Transverse colon (tissue), 4 donors: Measurements from ENCODE around the gene TTC28.
"Not testable (repeated sequence)": the region's sequence is repeated elsewhere in the genome, so short reads cannot be mapped to it uniquely, and the experiment has no call there.

Experiments used
- CTCF ChIP-seq, 5 experiments: fragments of 200-600 bp in 3 of 5; fragments of 450-650 bp in 2 of 5; sonication (generic) in 3 of 5; IDR thresholded peaks; 1 replicate in 2 of 5; 2 replicates in 3 of 5; pipeline ENCODE4 v1.5.1; 2016 to 2017; ENCODE audit warnings: antibody characterized with exemption in 5 of 5, inconsistent platforms in 3 of 5, mild to moderate bottlenecking in 2 of 5, moderate library complexity in 1 of 5
- POLR2A ChIP-seq: fragments of 450-650 bp; IDR thresholded peaks from one replicate; pipeline ENCODE4 v1.6.1; 2016; ENCODE audit warnings: antibody characterized with exemption, mild to moderate bottlenecking, moderate library complexity
- POLR2AphosphoS5 ChIP-seq, 3 donors: sonication (generic); formaldehyde crosslinking; IDR thresholded peaks; one replicate each; pipeline ENCODE4 v1.6.1; 2016; ENCODE audit warnings: antibody characterized with exemption in 3 of 3

DNA sequence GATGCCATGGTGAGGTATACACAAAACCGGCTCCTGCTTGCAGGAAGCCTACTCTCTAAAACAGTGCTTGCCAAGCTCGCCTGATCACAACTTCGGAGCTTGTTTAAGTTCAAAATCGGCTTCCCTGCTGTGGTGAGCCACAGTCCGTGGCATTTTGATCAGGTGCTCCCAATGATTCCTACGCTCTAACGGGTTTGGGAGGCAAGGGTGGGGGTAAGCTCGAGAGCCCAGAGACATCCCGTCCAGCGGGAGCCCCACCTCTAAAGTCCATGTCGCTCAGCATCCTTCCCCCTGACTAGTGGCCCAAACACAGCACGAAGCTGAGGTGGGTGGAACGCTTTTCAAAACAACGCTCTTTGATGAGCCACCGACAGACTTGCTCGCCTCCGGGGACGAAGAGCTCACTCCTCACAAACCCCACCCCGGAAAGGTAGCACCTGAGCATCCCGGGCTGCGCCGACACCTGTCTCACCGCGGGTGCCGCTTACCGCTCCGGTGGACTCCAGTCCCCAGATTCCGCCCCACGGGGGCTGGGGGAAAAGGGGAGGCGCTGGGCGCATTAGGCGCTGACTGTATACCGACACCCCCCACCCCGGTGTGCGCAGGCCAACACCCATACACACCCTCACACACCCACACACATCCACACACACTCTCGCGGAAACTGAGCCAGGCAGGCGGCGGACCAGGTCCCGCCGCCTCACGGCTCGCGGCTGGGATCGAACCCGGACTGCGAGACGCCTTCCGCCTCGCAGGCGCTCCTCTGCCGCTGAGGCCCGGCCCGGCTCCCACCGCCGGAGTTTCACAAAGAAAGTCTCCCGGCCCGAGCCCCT, 646 bp downstream of the TTC28 start:
- not testable (repeated sequence) for TF ChIP-seq CTCF (IDR thresholded peaks at IDR 0.05); POLR2A; POLR2AphosphoS5 (IDR thresholded peaks at IDR 0.05)
